Fibroblast of lung (primary cell): ENCODE measurements around the gene DPP10. TPM values are rescaled to one million over a fixed set of nuclear protein-coding genes. Genes with fewer than 3 reads are reported as not detected.
"Not testable (repeated sequence)": the region's sequence is repeated elsewhere in the genome, so short reads cannot be mapped to it uniquely, and the experiment has no call there.

Experiments used
- DNase-seq, 2 donors: peaks; one replicate each; pipeline versions ENCODE4 v3.0.0 to v3.0.0-alpha.2; 2010; ENCODE audit warnings: low read depth in 2 of 2
- H2AFZ ChIP-seq: 2 replicates; pipeline ENCODE4 v1.5.1; 2012; ENCODE audit warnings: low read length, control low read depth, inconsistent platforms
- H3K27ac ChIP-seq: 2 replicates; pipeline ENCODE4 v1.5.1; 2011; ENCODE audit warnings: low read length, control low read depth; ENCODE audit not compliant: insufficient read depth
- H3K27me3 ChIP-seq: 2 replicates; pipeline ENCODE4 v1.5.1; 2011; ENCODE audit warnings: mild to moderate bottlenecking, low read length; ENCODE audit not compliant: control insufficient read depth, insufficient read depth
- H3K36me3 ChIP-seq: 2 replicates; pipeline ENCODE4 v1.5.1; 2011; ENCODE audit warnings: low read length; ENCODE audit not compliant: control insufficient read depth, insufficient read depth
- H3K4me1 ChIP-seq: 2 replicates; pipeline ENCODE4 v1.5.1; 2011; ENCODE audit warnings: low read length; ENCODE audit not compliant: control insufficient read depth, insufficient read depth; ENCODE audit errors: extremely low read depth
- H3K4me2 ChIP-seq: 2 replicates; pipeline ENCODE4 v1.5.1; 2011; ENCODE audit warnings: low read length, control low read depth; ENCODE audit not compliant: insufficient read depth; ENCODE audit errors: extremely low read depth
- H3K4me3 ChIP-seq, 4 experiments: fragments of 200-600 bp in 1 of 4; sonication (generic) in 1 of 4; replicated peaks in 1 of 4; 2 replicates each; pipeline ENCODE4 v1.5.1; 2011 to 2016; ENCODE audit warnings: low read length in 4 of 4, low read depth in 3 of 4, mild to moderate bottlenecking in 3 of 4, control low read depth in 2 of 4, inconsistent platforms in 1 of 4, mixed read lengths in 1 of 4; ENCODE audit not compliant: insufficient read depth in 1 of 4; ENCODE audit errors: control extremely low read depth in 1 of 4
- H3K79me2 ChIP-seq: 2 replicates; pipeline ENCODE4 v1.5.1; 2012; ENCODE audit warnings: mild to moderate bottlenecking, low read length, inconsistent platforms; ENCODE audit not compliant: control insufficient read depth, insufficient read depth
- H3K9ac ChIP-seq: 2 replicates; pipeline ENCODE4 v1.5.1; 2011; ENCODE audit warnings: mild to moderate bottlenecking, low read length, control low read depth; ENCODE audit not compliant: insufficient read depth
- H3K9me3 ChIP-seq: 2 replicates; pipeline ENCODE4 v1.5.1; 2012; ENCODE audit warnings: low read depth, low read length; ENCODE audit not compliant: control insufficient read depth, insufficient read depth
- H4K20me1 ChIP-seq: 2 replicates; pipeline ENCODE4 v1.5.1; 2011; ENCODE audit warnings: low read length; ENCODE audit not compliant: control insufficient read depth, insufficient read depth; ENCODE audit errors: extremely low read depth
- CTCF ChIP-seq, 2 donors: IDR thresholded peaks in 1 of 2; conservative IDR thresholded peaks in 1 of 2; 1 replicate in 1 of 2; 2 replicates in 1 of 2; pipeline ENCODE4 v1.5.1; 2011 to 2012; ENCODE audit warnings: low read length in 2 of 2, control low read depth in 1 of 2, inconsistent platforms in 1 of 2, low read depth in 1 of 2, mild to moderate bottlenecking in 1 of 2
- EZH2 ChIP-seq: IDR thresholded peaks from 2 replicates; pipeline ENCODE4 v1.5.1; 2012; ENCODE audit warnings: low read length, control low read depth, mild to moderate bottlenecking; ENCODE audit errors: missing control alignments
- polyA plus RNA-seq, 2 donors: library from polyadenylated mRNA; depleted of rRNA in 1 of 2; stranded (reverse) in 1 of 2; unstranded in 1 of 2; fragments of >200 nt; gene quantifications; 2 replicates each; pipeline ENCODE4 v1.2.1, GENCODE V29; 2011 to 2012; ENCODE audit warnings: missing spikeins in 1 of 2
- total RNA-seq: library from RNA; depleted of rRNA; stranded (reverse); fragments of >200 nt; gene quantifications from 2 replicates; pipeline ENCODE4 v1.2.1, GENCODE V29; 2014

The DPP10 gene
- total and polyA plus RNA-seq, 2 donors (not counting 1 experiment from before 2014, with no cell fraction given) = not detected

DNA sequence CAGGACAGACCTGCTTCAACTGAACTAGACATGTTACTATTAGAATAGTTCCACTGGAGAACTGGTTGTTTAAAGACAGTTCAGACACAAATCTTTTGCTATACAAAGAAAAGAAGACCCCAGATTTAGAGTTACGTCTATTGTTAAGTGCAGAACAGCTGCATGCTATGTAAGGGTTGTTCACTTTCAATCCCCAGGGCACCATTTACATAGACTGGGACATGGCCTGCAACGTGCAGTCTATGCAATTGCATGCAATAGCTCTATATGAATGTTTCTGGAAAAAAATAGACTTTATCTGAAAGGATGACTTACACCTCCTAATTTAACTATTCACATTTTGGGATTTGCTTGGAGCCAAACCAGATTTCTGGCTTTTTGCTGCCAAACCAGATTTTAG is 36.1 kb upstream of the DPP10 start:
- H3K4me3 ChIP-seq = no peak overlapping the region
- no peaks in the 10 kb centered on the region for H3K4me1 ChIP-seq
- TF ChIP-seq CTCF (conservative IDR thresholded peaks at IDR 0.05 in 1 of 2, IDR thresholded peaks at IDR 0.05 in 1 of 2; ENCODE audit: low read depth in 1 of 2, low read length in 2 of 2) (no peak), EZH2 (no peak)
- no peaks in the 10 kb centered on the region for H3K79me2 ChIP-seq
- no peaks in the 10 kb centered on the region for H3K27me3 ChIP-seq
- H3K36me3 ChIP-seq = no peaks in the 10 kb centered on the region
- no peak overlapping the region for H2AFZ ChIP-seq
- no peak overlapping the region for H3K9ac ChIP-seq
- no peak for DNase-seq
- H3K9me3 ChIP-seq = no peaks in the 10 kb centered on the region
- H3K4me2 ChIP-seq = no peak overlapping the region
- no peaks in the 10 kb centered on the region for H4K20me1 ChIP-seq
- H3K27ac ChIP-seq = no peak overlapping the region

DNA sequence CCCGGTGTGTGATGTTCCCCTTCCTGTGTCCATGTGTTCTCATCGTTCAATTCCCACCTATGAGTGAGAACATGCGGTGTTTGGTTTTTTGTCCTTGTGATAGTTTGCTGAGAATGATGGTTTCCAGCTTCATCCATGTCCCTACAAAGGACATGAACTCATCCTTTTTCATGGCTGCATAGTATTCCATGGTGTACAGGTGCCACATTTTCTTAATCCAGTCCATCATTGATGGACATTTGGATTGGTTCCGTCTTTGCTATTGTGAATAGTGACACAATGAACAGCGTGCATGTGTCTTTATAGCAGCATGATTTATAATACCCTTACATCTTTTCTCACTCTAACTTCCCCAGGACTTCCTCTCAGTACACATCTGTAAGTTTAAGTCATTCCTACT is 35.1 kb upstream of the DPP10 start:
- not testable (repeated sequence) for H3K9ac ChIP-seq, H4K20me1 ChIP-seq, H3K36me3 ChIP-seq, H3K27ac ChIP-seq, H3K4me1 ChIP-seq, DNase-seq, H3K4me2 ChIP-seq, H3K4me3 ChIP-seq, H3K27me3 ChIP-seq, H3K9me3 ChIP-seq, H3K79me2 ChIP-seq, H2AFZ ChIP-seq

GRCh38 chr2:114421781-114422180 is 20.7 kb upstream of the DPP10 start:
- H4K20me1 ChIP-seq = no peaks in the 10 kb centered on the region
- H3K9me3 ChIP-seq = no peaks in the 10 kb centered on the region

More at GRCh38 chr2:114421781-114422180, 20.7 kb upstream of the DPP10 start:
- Histone ChIP-seq H3K36me3 (no peaks in the 10 kb centered on the region), H3K4me1 (no peaks in the 10 kb centered on the region), H3K4me2 (no peak overlapping the region), H3K27me3 (no peaks in the 10 kb centered on the region), H3K27ac (no peak overlapping the region), H3K4me3 (no peak overlapping the region), H3K79me2 (no peaks in the 10 kb centered on the region), H2AFZ (no peak overlapping the region), H3K9ac (no peak overlapping the region)
- TF ChIP-seq CTCF (conservative IDR thresholded peaks at IDR 0.05 in 1 of 2, IDR thresholded peaks at IDR 0.05 in 1 of 2; ENCODE audit: low read depth in 1 of 2, low read length in 2 of 2) (no peak), EZH2 (no peak)
- no peak for DNase-seq
